NCI-H2196 treated with DMSO at 0.1 percent for 48 hours (cell line): ENCODE results near the gene IFI27L2.

Source experiments
- DNase-seq: peaks from one replicate; lab custom pipeline; 2025; ENCODE audit not compliant: unreplicated experiment; lab: John Stamatoyannopoulos, UW

The IFI27L2 gene

GRCh38 chr14:94153750-94154342 is 24.4 kb upstream of the IFI27L2 start:
- DNase-seq: no peak

DNA sequence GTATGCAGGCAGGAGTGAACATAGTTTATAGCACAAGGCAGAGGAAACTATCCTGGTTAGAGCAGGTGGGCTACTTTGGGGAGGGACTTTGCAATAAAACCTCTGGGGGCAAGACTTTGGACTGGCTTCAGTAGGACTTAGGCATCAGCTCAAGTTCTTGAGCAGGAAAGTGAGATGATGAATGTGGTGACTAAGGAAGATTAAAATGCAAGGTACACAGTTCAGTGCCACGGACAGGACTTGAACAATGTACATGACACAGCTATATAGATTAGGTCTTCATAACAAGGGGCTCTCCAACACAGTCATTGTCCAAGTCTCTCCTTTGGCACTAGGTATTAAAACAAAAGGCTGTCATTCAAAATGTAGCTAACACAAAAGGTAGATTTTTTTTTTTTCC is 23.3 kb upstream of the IFI27L2 start:
- DNase-seq: no peak

GRCh38 chr14:94145902-94146527 is 16.6 kb upstream of the IFI27L2 start:
- DNase-seq: no peak

DNA sequence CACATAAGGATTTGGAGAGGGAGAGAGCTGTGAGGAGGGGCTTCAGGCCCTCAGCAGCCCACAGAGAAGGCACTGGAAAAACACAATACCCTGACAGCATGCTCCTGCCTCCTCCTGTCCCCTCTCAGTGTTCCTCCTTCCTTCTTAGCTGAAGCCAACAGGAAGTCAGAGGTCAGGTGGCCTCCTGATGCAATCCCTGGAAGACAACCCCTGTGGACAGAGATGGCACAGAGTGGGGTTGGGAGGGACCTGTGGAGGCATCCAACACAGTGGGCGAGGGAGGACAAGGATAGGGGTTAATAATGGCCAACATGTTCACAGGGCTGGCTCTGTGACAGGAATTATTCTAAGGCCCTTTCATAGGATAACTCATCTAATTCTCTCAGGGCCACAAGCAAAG is 15.4 kb upstream of the IFI27L2 start:
- no peak for DNase-seq

- no peak for DNase-seq
Measured at GRCh38 chr14:94143711-94144110, 14.3 kb upstream of the IFI27L2 start.

DNA sequence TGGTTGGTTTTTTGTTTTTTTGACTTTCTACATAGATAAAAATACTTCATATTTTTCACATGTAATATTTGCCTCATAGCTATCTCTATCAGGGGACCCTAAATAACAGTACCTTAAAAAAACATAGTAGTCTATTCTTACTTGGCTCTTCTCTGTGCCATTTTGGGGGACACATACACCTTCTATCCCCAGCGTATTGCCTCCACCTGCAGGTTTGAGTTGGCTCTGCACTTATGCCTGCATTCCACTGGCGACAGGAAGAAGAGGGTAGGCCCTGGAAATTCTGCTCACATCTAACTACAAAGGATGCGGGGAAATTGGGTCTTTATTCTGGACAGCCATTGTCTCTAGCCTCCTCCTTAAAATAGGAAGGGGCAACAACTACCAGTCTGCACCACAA is 13.8 kb upstream of the IFI27L2 start:
- no peak for DNase-seq

- no peak for DNase-seq
Measured at GRCh38 chr14:94142836-94143235, 13.4 kb upstream of the IFI27L2 start.

DNA sequence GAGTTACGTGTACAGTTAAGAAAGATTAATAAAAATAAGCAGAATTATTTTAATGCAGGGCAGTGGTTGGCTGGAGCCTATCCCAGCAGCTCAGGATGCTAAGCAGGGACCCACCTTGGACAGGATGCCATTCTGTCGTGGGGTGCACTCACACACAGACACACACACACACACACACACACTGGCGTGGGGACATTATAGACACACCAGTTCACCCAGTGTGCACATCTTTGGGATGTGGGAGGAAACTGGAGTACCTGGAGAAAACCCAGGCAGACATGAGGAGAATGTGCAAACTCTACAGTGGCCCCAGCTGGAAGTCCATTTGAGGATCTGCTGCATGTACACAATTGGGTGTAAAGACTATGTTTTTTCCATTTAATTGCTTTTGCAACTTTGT is 12.8 kb upstream of the IFI27L2 start:
- DNase-seq: no peak

DNA sequence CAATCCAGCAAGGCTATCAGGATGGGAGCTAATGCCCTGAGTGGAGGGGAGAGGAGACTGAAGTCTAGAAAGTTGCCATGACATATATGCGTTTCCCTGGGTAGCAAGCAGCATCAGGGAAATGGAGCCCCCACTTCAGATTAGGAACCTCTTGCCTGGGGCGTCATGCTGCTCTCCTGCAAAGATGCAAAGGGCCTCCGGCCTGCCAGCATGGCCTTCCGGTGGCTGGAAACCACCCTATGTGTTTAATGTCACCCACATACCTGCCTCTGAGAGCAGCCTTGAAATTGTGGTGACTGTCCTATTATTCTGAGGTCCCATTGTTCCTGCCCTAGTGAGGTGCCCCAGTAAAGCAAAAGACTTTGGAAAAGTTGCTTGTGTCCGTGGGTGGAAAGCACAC is 10.0 kb upstream of the IFI27L2 start:
- no peak for DNase-seq

DNA sequence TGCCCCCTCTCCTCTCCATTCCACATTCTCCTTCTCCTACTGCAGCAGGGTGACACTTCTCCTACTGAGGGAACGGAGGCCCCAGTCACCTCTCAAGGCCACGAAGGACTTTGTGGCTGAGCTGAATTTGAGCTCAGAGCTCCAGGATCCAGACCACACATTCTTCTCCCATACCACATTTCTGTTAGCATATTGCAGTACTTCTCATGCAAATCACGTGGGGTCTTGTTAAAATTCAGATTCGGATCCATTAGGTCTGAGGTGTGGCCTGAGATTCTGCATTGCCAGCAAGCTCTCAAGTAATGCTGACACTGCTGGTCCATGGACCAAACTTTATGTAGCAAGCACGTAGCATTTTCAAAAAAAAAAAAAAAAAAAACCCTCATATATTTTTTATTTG is 9.6 kb upstream of the IFI27L2 start:
- DNase-seq: no peak

DNA sequence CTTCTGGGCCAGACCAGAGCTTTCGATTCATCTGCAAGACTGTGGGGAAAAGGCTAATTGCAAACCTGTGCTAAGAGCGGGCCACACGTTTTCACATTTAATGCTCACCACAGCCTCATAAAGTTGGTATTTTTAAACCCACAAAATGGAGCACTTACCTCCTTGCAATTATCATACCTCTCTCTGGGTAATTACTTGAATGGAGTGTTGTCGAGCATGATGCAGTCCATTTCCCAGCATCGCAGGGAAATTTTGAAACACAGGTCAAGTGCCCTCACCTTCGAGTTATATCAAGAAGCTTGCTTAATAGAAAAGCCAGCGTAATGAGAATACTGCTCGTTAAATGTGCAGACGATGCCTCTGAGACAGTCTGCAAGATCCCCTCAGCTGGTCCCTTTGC is 8.8 kb upstream of the IFI27L2 start:
- no peak for DNase-seq

GRCh38 chr14:94136575-94137331 is 7.3 kb upstream of the IFI27L2 start:
- DNase-seq: peak; percentile 41

- DNase-seq: no peak
Measured at GRCh38 chr14:94135476-94135875, 6.1 kb upstream of the IFI27L2 start.

DNA sequence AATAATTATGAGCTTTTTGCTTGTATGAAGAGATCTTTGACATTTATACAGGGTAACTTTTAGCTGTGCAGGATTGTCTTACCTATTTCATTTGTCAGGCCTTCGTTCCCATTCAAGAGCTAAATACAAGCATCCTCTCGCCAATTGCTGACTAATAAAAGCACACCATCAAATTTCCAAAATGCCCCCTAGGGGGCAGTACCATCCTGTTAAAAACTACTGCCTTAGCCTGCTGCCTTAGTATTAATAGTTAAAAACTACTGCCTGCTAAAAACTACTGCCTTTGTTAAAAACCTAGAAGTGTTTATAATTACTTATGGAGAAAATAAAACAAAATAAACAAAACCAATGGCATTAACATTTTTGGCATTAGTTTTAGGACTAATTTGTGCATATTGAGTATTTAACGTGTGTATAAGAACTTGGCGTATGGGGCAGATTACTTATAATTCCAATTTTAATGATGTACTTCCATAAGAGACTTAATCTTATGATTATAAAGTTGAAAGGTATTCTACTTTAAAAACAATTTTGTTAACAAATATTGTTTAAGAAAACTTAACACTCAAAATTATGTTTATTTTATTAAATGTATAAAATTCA is 3.0 kb upstream of the IFI27L2 start:
- DNase-seq: peak; percentile 24

DNA sequence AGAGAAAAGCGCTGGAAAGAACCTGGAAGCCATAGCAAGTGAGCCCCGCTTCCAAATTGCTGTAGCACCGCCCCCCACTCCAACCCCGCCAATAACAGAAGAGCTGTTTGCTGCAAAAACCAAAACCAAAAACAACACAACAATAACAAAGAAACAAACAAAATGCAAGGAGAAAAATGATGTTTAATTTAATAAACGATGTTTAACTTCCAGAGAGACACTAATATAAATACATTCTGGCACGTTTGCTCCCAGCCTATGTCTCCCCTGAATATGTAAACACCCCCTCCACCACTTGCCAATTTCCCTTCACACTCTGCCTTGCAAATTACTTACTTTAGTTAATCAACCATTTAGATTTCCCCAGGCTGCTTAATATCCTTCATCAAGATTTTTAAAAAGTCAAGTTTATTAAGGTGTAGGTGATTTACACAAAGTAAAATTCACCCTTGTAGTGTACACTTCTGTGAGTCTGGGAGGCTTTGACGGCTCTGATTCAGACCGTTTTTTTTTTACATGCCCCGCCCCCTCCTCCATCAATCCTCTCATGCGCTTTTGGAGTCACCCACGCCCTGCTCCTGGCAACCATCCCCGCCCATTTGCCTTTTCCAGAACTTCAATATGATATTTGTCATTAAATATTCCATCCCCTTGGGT is 482 bp upstream of the IFI27L2 start:
- no peak for DNase-seq

DNA sequence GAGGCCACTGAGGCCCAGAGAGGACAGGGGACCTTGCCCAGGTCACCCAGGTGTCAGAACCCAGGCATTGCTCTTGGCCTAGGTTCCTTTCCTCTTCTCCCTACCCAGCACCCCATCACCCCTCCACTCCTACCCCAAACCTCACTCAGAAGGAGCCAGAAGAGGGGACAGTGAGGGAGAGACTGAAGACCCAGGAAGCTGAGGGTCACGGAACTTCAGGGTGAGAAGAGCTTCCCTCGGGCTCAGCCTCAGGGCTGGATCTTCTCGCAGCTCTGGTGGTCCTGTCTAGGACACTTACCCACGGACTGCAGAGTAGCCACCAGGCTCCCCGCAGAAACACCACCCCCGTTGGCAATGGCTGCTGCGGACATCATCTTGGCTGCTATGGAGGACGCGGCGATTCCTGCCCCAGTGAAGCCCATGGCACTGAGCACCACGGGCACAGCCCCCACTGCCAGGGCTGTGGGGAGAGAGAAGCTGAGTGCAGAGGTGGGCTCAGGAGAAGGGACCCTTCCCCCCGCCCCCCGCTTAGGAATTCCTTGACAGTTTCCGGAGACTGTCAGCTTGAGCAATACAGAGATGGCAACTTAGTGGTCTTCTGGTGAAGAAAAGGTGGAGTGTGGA is 1.1 kb downstream of the IFI27L2 start:
- no peak for DNase-seq

- DNase-seq: no peak
Measured at GRCh38 chr14:94127330-94127729, 2.1 kb downstream of the IFI27L2 start.

- no peak for DNase-seq
Measured at GRCh38 chr14:94126800-94127199, 2.6 kb downstream of the IFI27L2 start.

- DNase-seq: no peak
Measured at GRCh38 chr14:94126419-94126677, 3.1 kb downstream of the IFI27L2 start.

- no peak for DNase-seq
Measured at GRCh38 chr14:94125659-94126418, 3.6 kb downstream of the IFI27L2 start.
